HepG2 (cell line): Measurements from ENCODE around the gene GFOD1. TPM values are rescaled to one million over a fixed set of nuclear protein-coding genes. Genes with fewer than 3 reads are reported as not detected.
A peak's percentile ranks its signal among the peaks of the same experiment; 100 is the strongest.

Source experiments
- ATAC-seq: fragments of 200-7000 bp; cut with Tn5 transposase; 3 replicates; pipeline ENCODE4 v1.9.1; 2020; ENCODE audit warnings: mild to moderate bottlenecking, moderate library complexity
- BruUV-seq: library from RNA; stranded (reverse); fragments of 400-500 nt; replicated peaks from 2 replicates; lab custom pipeline; 2021; lab: Mats Ljungman, UMichigan
- CTCF ChIA-PET: fragments of 300-600 bp; formaldehyde crosslinking; extraction: SDS; loops from one replicate; lab custom pipeline; 2021; ENCODE audit warnings: low total read pairs, inconsistent platforms, low intra/inter-chr PET ratio; lab: Yijun Ruan, JAX
- POLR2A ChIA-PET: fragments of 350-600 bp; sonication (Branson Sonifier 250); formaldehyde crosslinking; loops from one replicate; lab custom pipeline; 2020; ENCODE audit warnings: antibody characterized with exemption, inconsistent platforms; lab: Yijun Ruan, JAX
- DNase-seq: peaks from one replicate; pipeline ENCODE4 v3.0.0-alpha.2; 2015; ENCODE audit warnings: low spot score
- FAIRE-seq: peaks from 3 replicates; lab custom pipeline; 2011; peaks lifted over from hg19 to GRCh38; lab: Jason Lieb, UNC
- H2AFZ ChIP-seq: one replicate; pipeline ENCODE4 v1.6.1; 2011; ENCODE audit warnings: low read length, inconsistent platforms
- H3K27ac ChIP-seq: fragments of 300-600 bp; 3 replicates; pipeline ENCODE4 v1.8.0; 2011; ENCODE audit warnings: mixed run types, mild to moderate bottlenecking, mixed read lengths, low read length, inconsistent platforms; ENCODE audit not compliant: insufficient read depth; ENCODE audit errors: extremely low read length
- H3K27me3 ChIP-seq, 2 experiments: fragments of 200-600 bp in 1 of 2; 2 replicates in 1 of 2; 3 replicates in 1 of 2; pipeline versions ENCODE4 v1.6.0 to v1.8.0; 2011; ENCODE audit warnings: low read length in 2 of 2, mild to moderate bottlenecking in 2 of 2, moderate library complexity in 2 of 2, inconsistent platforms in 1 of 2; ENCODE audit not compliant: insufficient read depth in 2 of 2, control insufficient read depth in 1 of 2
- H3K36me3 ChIP-seq, 2 experiments: fragments of 200-600 bp in 1 of 2; replicated peaks in 1 of 2; 2 replicates in 1 of 2; 3 replicates in 1 of 2; pipeline versions ENCODE4 v1.5.1 to v1.8.0; 2011; ENCODE audit warnings: low read length in 2 of 2, inconsistent platforms in 1 of 2; ENCODE audit not compliant: insufficient read depth in 2 of 2, control insufficient read depth in 1 of 2
- H3K4me1 ChIP-seq: 2 replicates; pipeline ENCODE4 v1.5.1; 2012; ENCODE audit warnings: low read length, inconsistent platforms; ENCODE audit not compliant: insufficient read depth
- H3K4me2 ChIP-seq: 2 replicates; pipeline ENCODE4 v1.6.0; 2011; ENCODE audit warnings: low read depth, low read length, inconsistent platforms
- H3K4me3 ChIP-seq, 3 experiments: fragments of 200-600 bp in 1 of 3; sonication (generic), shearing (Covaris generic) in 1 of 3; replicated peaks in 1 of 3; 2 replicates each; pipeline ENCODE4 v1.5.1; 2011 to 2016; ENCODE audit warnings: low read length in 3 of 3, inconsistent platforms in 2 of 3, low read depth in 2 of 3, mild to moderate bottlenecking in 2 of 3, control low read depth in 1 of 3, mixed read lengths in 1 of 3; ENCODE audit not compliant: insufficient read depth in 1 of 3
- H3K79me2 ChIP-seq: one replicate; pipeline ENCODE4 v1.6.1; 2011; ENCODE audit warnings: low read length, inconsistent platforms; ENCODE audit not compliant: insufficient read depth
- H3K9ac ChIP-seq: 2 replicates; pipeline ENCODE4 v1.6.0; 2011; ENCODE audit warnings: mild to moderate bottlenecking, low read depth, low read length, inconsistent platforms; ENCODE audit not compliant: insufficient read depth
- H3K9me3 ChIP-seq: 2 replicates; pipeline ENCODE4 v1.5.1; 2012; ENCODE audit warnings: mild to moderate bottlenecking, low read length
- H4K20me1 ChIP-seq: 2 replicates; pipeline ENCODE4 v1.6.0; 2011; ENCODE audit warnings: inconsistent platforms, mild to moderate bottlenecking, low read length, moderate library complexity; ENCODE audit not compliant: insufficient read depth
- CEBPB ChIP-seq: IDR thresholded peaks from 2 replicates; pipeline ENCODE4 v1.6.1; 2011; ENCODE audit warnings: low read depth, low read length, improper control_type of control experiment, borderline replicate concordance
- EHMT2 ChIP-seq: fragments of 200-600 bp; sonication (generic); IDR thresholded peaks from 2 replicates; pipeline ENCODE4 v1.7.0; 2017; ENCODE audit warnings: antibody characterized with exemption, low read depth, low read length, borderline replicate concordance
- FOXO4 ChIP-seq: sonication (generic); formaldehyde crosslinking; conservative IDR thresholded peaks from 2 replicates; pipeline ENCODE4 v1.8.1; 2023; ENCODE audit warnings: missing genetic modification reagents
- MEIS1 ChIP-seq: sonication (generic); formaldehyde crosslinking; IDR thresholded peaks from 2 replicates; pipeline ENCODE4 v1.9.0; 2021; ENCODE audit warnings: mild to moderate bottlenecking, missing genetic modification reagents, moderate library complexity, borderline replicate concordance
- NFYC ChIP-seq: IDR thresholded peaks from 2 replicates; pipeline ENCODE4 v1.6.1; 2016; ENCODE audit warnings: missing genetic modification reagents, missing compliant biosample characterization
- NR2F6 ChIP-seq, 2 experiments: IDR thresholded peaks; 2 replicates each; pipeline ENCODE4 v1.6.1; 2016; ENCODE audit warnings: antibody characterized with exemption in 1 of 2, mild to moderate bottlenecking in 1 of 2
- PHF5A ChIP-seq: IDR thresholded peaks from one replicate; pipeline ENCODE4 v1.6.1; 2018; ENCODE audit warnings: low read depth, missing genetic modification reagents; ENCODE audit not compliant: unreplicated experiment
- SMARCC2 ChIP-seq: fragments of 450-650 bp; IDR thresholded peaks from 2 replicates; pipeline ENCODE4 v1.6.1; 2017; ENCODE audit warnings: antibody characterized with exemption, mild to moderate bottlenecking
- SOX6 ChIP-seq, 2 experiments: fragments of 450-650 bp in 1 of 2; sonication (generic) in 1 of 2; formaldehyde crosslinking in 1 of 2; IDR thresholded peaks; 2 replicates each; pipeline versions ENCODE4 v1.4.0 to v1.6.1; 2017 to 2020; ENCODE audit warnings: antibody characterized with exemption in 1 of 2, mild to moderate bottlenecking in 1 of 2, missing genetic modification reagents in 1 of 2
- ZBTB37 ChIP-seq: sonication (generic); formaldehyde crosslinking; IDR thresholded peaks from 2 replicates; pipeline ENCODE4 v1.4.0; 2020; ENCODE audit warnings: mild to moderate bottlenecking, missing genetic modification reagents
- ZFP41 ChIP-seq: sonication (generic); formaldehyde crosslinking; IDR thresholded peaks from 2 replicates; pipeline ENCODE4 v1.4.0; 2020; ENCODE audit warnings: mild to moderate bottlenecking, missing genetic modification reagents, borderline replicate concordance
- ZNF234 ChIP-seq: sonication (generic); formaldehyde crosslinking; conservative IDR thresholded peaks from 2 replicates; pipeline ENCODE4 v1.5.1; 2020; ENCODE audit warnings: mild to moderate bottlenecking, missing genetic modification reagents
- ZNF556 ChIP-seq: sonication (generic); formaldehyde crosslinking; IDR thresholded peaks from 2 replicates; pipeline ENCODE4 v1.4.0; 2020; ENCODE audit warnings: mild to moderate bottlenecking, missing genetic modification reagents, borderline replicate concordance
- ZNF564 ChIP-seq: sonication (generic); formaldehyde crosslinking; IDR thresholded peaks from 2 replicates; pipeline ENCODE4 v1.8.1; 2023; ENCODE audit warnings: mild to moderate bottlenecking, missing genetic modification reagents
- WGBS: methylation state at CpG from one replicate; pipeline ENCODE4 v1.1.6; 2017; ENCODE audit warnings: low lambda C conversion rate; 5-methylcytosine and 5-hydroxymethylcytosine counted together
- in situ Hi-C: cut with HindIII; loops from 2 replicates; pipeline ENCODE4 v1.10.0; 2017; ENCODE audit warnings: low pct_unique_long_range_greater_than_20kb; ENCODE audit not compliant: extremely low pct_ligation_motif_present
- intact Hi-C: fragments of 100-400 bp; cut with micrococcal nuclease; formaldehyde crosslinking; loops from one replicate; pipeline ENCODE4 v1.10.0; 2022; ENCODE audit not compliant: unreplicated experiment
- polyA plus RNA-seq, 8 experiments: library from polyadenylated mRNA; depleted of rRNA in 3 of 8; stranded (reverse) in 7 of 8; unstranded in 1 of 8; fragments of >200 nt; fragmentation: Illumina TruSeq in 4 of 8; extraction: Trizol in 4 of 8; gene quantifications; 2 replicates each; pipeline versions ENCODE4 v1.2.1 to v1.2.3, GENCODE V29; 2011 to 2016; ENCODE audit warnings: low read depth in 4 of 8, missing spikeins in 1 of 8, mixed read lengths in 1 of 8; ENCODE audit not compliant: insufficient read depth in 1 of 8
- total RNA-seq, 5 experiments: library from RNA; depleted of rRNA; stranded (reverse); fragments of >200 nt; fragmentation: Illumina TruSeq; extraction: Trizol; gene quantifications; 2 replicates each; pipeline ENCODE4 v1.2.3, GENCODE V29; 2016; ENCODE audit warnings: low read depth in 1 of 5

Gene GFOD1
- total and polyA plus RNA-seq, 2 of the 13 experiments (the other 11 are each of a cell fraction or from before 2014, with no cell fraction given): 1.9 to 6.4 TPM

- FAIRE-seq (no peak), ATAC-seq (no peak), DNase-seq (no peak)
- 38% methylated on average over 8 of the region's 8 CpGs for WGBS
- H4K20me1 ChIP-seq: no peaks in the 10 kb centered on the region
- POLR2A ChIA-PET: no interaction called here
- BruUV-seq: no TSS peak
- peak overlapping the region; percentile 18; the same call in 1 of the 2 replicates for H3K4me2 ChIP-seq
- TF ChIP-seq NFYC (CRISPR knock-in tag) (no peak), SMARCC2 (no peak), EHMT2 (no peak), ZFP41 (CRISPR knock-in tag) (0 out of 2 replicates have a peak, but pooled peaks have one; percentile 24), ZNF556 (CRISPR knock-in tag) (no peak), SOX6 (IDR thresholded peaks at IDR 0.05) (no peak), SOX6 (CRISPR knock-in tag; IDR thresholded peaks at IDR 0.05) (no peak), NR2F6 (IDR thresholded peaks at IDR 0.05) (peak; percentile 40; the same call in 1 of the 2 replicates), NR2F6 (CRISPR knock-in tag; IDR thresholded peaks at IDR 0.05) (no peak), FOXO4 (CRISPR knock-in tag) (0 out of 2 replicates have a peak, but pooled peaks have one; percentile 57), CEBPB (no peak), ZNF564 (CRISPR knock-in tag) (no peak), ZNF234 (CRISPR knock-in tag) (no peak), PHF5A (CRISPR knock-in tag) (no peak), ZBTB37 (CRISPR knock-in tag) (no peak), MEIS1 (CRISPR knock-in tag) (no peak)
- no peak overlapping the region; a peak in 1 of 6 replicates for H3K4me3 ChIP-seq
- H3K9me3 ChIP-seq: no peaks in the 10 kb centered on the region
- H3K9ac ChIP-seq: no peak overlapping the region
- intact Hi-C loops: no loop called here
- CTCF ChIA-PET: no interaction called here
- in situ Hi-C loops: no loop called here
- no peaks in the 10 kb centered on the region; a peak in 1 of 5 replicates for H3K27me3 ChIP-seq
- peaks cover 39% of the 10 kb centered on the region for H3K4me1 ChIP-seq
- H3K36me3 ChIP-seq: no peaks in the 10 kb centered on the region
- no peak overlapping the region for H2AFZ ChIP-seq
- H3K79me2 ChIP-seq: peaks cover 13% of the 10 kb centered on the region
- no peak overlapping the region for H3K27ac ChIP-seq
Measured at GRCh38 chr6:13488896-13489237, 1.5 kb upstream of the GFOD1 start.
